ENCODE measurements around the gene MFSD12. TPM values are rescaled to one million over a fixed set of nuclear protein-coding genes. Genes with fewer than 3 reads are reported as not detected.
A peak's percentile ranks its signal among the peaks of the same experiment; 100 is the strongest.

MFSD12 gene
- total RNA-seq, 1 donor from 2014 or later, result 154 TPM

DNA sequence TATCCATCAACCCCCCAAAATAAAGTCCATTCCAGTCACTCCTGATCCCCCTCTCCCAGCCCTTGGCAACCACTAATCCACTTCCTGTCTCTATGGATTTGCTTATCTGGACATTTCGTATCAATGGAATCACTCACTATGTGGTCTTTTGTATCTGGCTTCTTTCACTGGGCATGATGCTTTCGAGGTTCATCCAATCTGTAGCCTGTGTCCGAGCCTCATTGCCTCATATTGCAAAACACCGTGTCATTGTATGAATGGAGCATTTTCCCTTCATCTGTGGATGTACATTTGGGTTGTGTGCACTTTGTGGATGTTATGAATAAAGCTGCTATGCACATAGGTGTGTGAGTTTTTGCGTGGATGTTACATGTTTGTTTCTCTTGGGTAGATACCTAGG, 52.7 kb downstream of the MFSD12 start:
- H3K27me3 ChIP-seq (ENCODE audit: control insufficient read depth, insufficient read depth, low read length), result no peaks in the 10 kb centered on the region
- H3K36me3 ChIP-seq (ENCODE audit: control insufficient read depth, insufficient read depth, low read length), result no peaks in the 10 kb centered on the region
- H3K4me3 ChIP-seq (ENCODE audit: low read depth, low read length), result no peak overlapping the region
- no peak for DNase-seq (ENCODE audit: low read depth)
- TF ChIP-seq, protein P1, sequence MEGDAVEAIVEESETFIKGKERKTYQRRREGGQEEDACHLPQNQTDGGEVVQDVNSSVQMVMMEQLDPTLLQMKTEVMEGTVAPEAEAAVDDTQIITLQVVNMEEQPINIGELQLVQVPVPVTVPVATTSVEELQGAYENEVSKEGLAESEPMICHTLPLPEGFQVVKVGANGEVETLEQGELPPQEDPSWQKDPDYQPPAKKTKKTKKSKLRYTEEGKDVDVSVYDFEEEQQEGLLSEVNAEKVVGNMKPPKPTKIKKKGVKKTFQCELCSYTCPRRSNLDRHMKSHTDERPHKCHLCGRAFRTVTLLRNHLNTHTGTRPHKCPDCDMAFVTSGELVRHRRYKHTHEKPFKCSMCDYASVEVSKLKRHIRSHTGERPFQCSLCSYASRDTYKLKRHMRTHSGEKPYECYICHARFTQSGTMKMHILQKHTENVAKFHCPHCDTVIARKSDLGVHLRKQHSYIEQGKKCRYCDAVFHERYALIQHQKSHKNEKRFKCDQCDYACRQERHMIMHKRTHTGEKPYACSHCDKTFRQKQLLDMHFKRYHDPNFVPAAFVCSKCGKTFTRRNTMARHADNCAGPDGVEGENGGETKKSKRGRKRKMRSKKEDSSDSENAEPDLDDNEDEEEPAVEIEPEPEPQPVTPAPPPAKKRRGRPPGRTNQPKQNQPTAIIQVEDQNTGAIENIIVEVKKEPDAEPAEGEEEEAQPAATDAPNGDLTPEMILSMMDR (IDR thresholded peaks at IDR 0.05; ENCODE audit: insufficient read depth, low read length, poor library complexity, severe bottlenecking), result no peak

DNA sequence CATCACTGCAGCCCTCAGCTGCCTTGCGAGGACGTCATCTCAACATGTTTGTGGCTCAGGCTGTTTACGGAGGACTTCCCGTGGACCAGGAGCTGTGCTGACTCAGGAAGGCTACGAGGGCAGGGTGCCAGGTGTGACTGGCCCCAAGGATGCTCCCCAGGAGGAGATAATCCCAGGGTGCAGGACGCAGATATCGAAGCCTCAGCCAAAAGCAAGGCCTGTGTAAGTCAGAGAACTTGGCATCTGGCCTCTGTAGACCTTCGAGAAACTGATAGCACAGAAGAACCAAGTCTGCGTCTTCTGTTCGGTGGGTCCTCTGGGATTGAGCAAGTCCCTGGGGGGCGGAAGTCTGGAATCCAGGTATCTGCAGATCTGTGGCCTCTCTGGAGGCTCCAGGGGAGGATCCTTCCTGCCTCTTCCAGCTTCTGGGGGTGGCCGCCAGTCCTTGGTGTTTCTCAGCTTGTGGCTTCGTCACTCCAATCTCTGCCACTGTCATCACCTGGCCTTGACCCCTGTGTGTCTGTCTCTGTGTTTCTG, 54.3 kb downstream of the MFSD12 start:
- Histone ChIP-seq H3K4me3 (ENCODE audit: low read depth, low read length) (no peak overlapping the region), H3K27me3 (ENCODE audit: control insufficient read depth, insufficient read depth, low read length) (no peaks in the 10 kb centered on the region), H3K36me3 (ENCODE audit: control insufficient read depth, insufficient read depth, low read length) (no peaks in the 10 kb centered on the region)
- no peak for DNase-seq (ENCODE audit: low read depth)
- TF ChIP-seq, protein P1 (IDR thresholded peaks at IDR 0.05; ENCODE audit: insufficient read depth, low read length, poor library complexity, severe bottlenecking), result no peak

DNA sequence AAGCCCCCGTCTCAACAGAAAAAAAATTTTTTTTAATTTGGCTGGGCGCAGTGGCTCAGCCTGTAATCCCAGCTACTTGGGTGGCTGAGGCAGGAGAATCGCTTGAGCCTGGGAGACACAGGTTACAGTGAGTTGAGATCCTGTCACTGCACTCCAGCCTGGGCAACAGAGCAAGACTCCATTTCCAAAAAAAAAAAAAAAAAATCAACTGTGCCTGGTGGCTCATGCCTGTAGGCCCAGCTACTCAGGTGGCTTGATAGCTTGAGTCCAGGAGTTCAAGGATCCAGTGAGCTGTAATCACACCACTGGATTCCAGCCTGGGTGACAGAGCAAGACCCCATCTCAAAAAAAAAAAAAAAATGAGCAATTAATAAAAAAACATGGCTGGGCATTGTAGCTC, 55.6 kb downstream of the MFSD12 start:
- Histone ChIP-seq H3K27me3 (ENCODE audit: control insufficient read depth, insufficient read depth, low read length) (no peaks in the 10 kb centered on the region), H3K36me3 (ENCODE audit: control insufficient read depth, insufficient read depth, low read length) (no peaks in the 10 kb centered on the region), H3K4me3 (ENCODE audit: low read depth, low read length) (no peak overlapping the region)
- no peak for DNase-seq (ENCODE audit: low read depth)
- TF ChIP-seq, protein P1 (IDR thresholded peaks at IDR 0.05; ENCODE audit: insufficient read depth, low read length, poor library complexity, severe bottlenecking), result no peak

DNA sequence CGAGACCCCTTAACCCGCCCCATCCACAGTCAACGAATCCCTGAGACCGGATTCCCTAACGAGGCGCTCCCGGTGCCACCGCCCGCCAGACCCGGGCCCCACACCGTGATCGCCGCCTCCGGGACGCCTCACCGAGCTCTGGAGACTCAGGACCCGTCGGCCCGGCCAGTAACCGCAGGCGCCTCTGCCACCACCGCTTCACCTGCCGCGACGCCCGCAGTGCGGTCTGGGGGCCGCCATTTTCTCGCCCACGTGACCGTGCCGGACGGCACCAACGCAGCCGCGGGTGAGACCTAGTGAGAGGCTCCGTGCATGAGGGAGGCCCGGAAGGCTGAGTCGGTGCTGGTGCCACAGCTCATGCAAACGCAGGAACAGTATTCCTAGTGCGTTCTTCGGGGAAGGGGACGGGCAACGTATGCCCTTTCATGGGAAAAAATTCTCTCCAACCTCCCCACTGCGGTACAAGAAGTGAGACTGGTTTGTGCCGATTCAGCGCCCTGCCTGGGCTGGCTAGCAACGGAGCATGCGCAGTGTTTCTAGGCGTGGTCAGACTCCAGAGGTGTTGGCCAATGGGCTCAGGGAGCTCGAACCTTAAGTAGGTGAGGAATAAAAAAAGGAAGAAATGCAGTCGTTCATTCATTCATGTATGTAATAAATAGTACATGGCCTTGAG, 56.8 kb downstream of the MFSD12 start, which contains the start of gene DOHH:
Gene DOHH, minus strand, starts transcription at position 246 of the 673 bp plus-strand sequence. CDS start 3,860 bp downstream, outside the sequence.
- TF ChIP-seq, protein P1 (IDR thresholded peaks at IDR 0.05; ENCODE audit: insufficient read depth, low read length, poor library complexity, severe bottlenecking), result no peak
- peak within 1 kb of the TSS; percentile 63 for H3K4me3 ChIP-seq (ENCODE audit: low read depth, low read length)
- DNase-seq (ENCODE audit: low read depth), result peak; percentile 88
- no peaks in the 10 kb centered on the region for H3K36me3 ChIP-seq (ENCODE audit: control insufficient read depth, insufficient read depth, low read length)
- no peaks in the 10 kb centered on the region for H3K27me3 ChIP-seq (ENCODE audit: control insufficient read depth, insufficient read depth, low read length)

DNA sequence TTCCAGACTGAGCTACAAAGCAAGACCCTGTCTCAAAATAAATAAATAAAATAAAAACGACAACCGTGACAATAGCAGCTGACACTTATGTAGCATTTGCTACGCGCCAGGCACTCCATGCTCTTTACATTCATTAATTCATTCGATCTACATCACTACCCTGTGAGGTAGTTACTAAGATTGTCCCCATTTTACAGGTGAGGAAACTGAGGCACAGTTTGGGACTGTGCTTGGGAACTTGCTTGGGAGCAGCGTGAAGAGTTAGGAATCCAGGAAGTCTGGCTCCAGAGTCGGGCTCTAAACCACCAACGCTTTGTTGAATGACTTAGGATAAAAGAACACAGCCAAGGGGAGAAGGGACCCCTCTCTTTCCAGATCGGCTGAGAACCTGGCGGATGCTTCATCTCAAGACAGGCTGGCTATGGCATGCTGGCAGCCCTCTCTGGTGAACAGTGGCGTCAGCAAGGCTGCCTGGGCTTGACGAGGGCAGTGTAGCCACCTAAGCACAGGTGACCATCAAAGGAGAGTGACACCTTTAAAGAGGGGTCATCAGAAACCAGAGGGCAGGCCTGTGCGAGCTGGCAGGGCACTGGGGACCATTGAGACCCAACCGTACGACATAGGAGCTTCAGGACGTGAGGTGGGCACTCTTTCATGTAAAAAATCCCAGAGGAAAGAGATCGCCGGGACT, 57.5 kb downstream of the MFSD12 start:
- TF ChIP-seq, protein P1 (IDR thresholded peaks at IDR 0.05; ENCODE audit: insufficient read depth, low read length, poor library complexity, severe bottlenecking), result no peak
- no peak for DNase-seq (ENCODE audit: low read depth)
- no peaks in the 10 kb centered on the region for H3K27me3 ChIP-seq (ENCODE audit: control insufficient read depth, insufficient read depth, low read length)
- H3K4me3 ChIP-seq (ENCODE audit: low read depth, low read length), result peak overlapping the region; percentile 63
- peaks cover 1% of the 10 kb centered on the region for H3K36me3 ChIP-seq (ENCODE audit: control insufficient read depth, insufficient read depth, low read length)

Data from kidney epithelial cell (primary cell).